Measurements from ENCODE around the gene PCF11. TPM values are rescaled to one million over a fixed set of nuclear protein-coding genes. Genes with fewer than 3 reads are reported as not detected.
A peak's percentile ranks its signal among the peaks of the same experiment; 100 is the strongest.

The PCF11 gene
- total RNA-seq, 2 experiments from 2014 or later = 80.1 to 98.8 TPM

DNA sequence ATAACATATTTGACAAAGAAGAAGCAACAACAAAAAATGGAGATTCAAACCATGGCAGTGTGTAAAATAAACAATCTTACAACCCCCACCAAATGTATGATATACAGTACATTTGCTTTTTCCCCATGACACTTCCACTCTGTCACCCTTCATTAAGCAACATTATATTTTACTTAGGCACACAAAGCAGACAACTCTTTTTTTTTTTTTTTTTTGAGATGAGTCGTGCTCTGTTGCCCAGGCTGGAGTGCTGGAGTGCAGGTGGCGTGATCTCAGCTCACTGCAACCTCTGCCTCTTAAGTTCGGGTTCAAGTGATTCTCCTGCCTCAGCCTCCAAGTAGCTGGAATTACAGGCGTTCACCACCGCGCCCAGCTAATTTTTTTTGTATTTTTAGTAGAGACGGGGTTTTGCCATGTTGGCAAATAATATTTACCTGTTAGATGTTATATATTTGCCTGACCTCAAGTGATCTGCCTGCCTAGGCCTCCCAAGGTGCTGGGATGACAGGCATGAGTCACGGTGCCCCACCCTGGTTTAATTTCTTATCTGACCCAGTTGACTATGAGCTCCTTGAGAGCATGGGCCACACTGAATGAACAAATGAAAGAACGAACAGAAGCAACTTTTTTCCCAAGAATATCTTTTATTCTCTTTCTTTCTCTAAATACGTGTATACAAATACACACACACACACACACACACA is 5.5 kb upstream of the PCF11 start:
- Histone ChIP-seq H3K4me1 (ENCODE audit: insufficient read depth, low read length, poor library complexity, severe bottlenecking) (peaks cover 52% of the 10 kb centered on the region), H3K27ac (ENCODE audit: low read depth, low read length, poor library complexity, severe bottlenecking) (peak overlapping the region; percentile 37), H3K9me2 (ENCODE audit: insufficient read depth, low read length) (no peaks in the 10 kb centered on the region), H3K79me2 (ENCODE audit: insufficient read depth, low read depth, low read length) (peaks cover 5% of the 10 kb centered on the region; the same call in 1 of the 2 replicates), H4K20me1 (ENCODE audit: insufficient read depth, low read length) (no peaks in the 10 kb centered on the region), H2AFZ (ENCODE audit: low read length) (peak overlapping the region; percentile 67; the same call in 1 of the 2 replicates), H3K4me3 (ENCODE audit: low read depth, low read length, poor library complexity, severe bottlenecking) (no peak overlapping the region), H3K36me3 (ENCODE audit: insufficient read depth, low read length) (no peaks in the 10 kb centered on the region), H3K4me2 (ENCODE audit: low read length) (peak overlapping the region; percentile 33), H3K9me3 (ENCODE audit: low read length) (peaks cover 4% of the 10 kb centered on the region; the same call in 1 of the 2 replicates)
- ChIA-PET CTCF (ENCODE audit: unreplicated experiment) (interaction anchor here (0.6 to 1.3 kb wide), 2 partner anchors 12 to 83 kb away, joined by 3 to 4 read pairs; no protein-coding TSS in a partner anchor), POLR2A (interaction anchor here (0.5 to 1.7 kb wide), 10 partner anchors 10 to 372 kb away, joined by 3 to 10 read pairs (median 4); partner anchors contain the start of gene RAB30)
- DNase-seq (ENCODE audit: low spot score) = peak; percentile 61
- no TSS peak for BruUV-seq (replicated peaks)
- TF ChIP-seq, protein P1, sequence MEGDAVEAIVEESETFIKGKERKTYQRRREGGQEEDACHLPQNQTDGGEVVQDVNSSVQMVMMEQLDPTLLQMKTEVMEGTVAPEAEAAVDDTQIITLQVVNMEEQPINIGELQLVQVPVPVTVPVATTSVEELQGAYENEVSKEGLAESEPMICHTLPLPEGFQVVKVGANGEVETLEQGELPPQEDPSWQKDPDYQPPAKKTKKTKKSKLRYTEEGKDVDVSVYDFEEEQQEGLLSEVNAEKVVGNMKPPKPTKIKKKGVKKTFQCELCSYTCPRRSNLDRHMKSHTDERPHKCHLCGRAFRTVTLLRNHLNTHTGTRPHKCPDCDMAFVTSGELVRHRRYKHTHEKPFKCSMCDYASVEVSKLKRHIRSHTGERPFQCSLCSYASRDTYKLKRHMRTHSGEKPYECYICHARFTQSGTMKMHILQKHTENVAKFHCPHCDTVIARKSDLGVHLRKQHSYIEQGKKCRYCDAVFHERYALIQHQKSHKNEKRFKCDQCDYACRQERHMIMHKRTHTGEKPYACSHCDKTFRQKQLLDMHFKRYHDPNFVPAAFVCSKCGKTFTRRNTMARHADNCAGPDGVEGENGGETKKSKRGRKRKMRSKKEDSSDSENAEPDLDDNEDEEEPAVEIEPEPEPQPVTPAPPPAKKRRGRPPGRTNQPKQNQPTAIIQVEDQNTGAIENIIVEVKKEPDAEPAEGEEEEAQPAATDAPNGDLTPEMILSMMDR (conservative IDR thresholded peaks at IDR 0.05; ENCODE audit: low read length) = no peak
- no peak for TF ChIP-seq EZH2phosphoT487 (IDR thresholded peaks at IDR 0.05; ENCODE audit: borderline replicate concordance, low read depth, low read length)
- intact Hi-C loops (cut with micrococcal nuclease; ENCODE audit: unreplicated experiment) = no loop called here

DNA sequence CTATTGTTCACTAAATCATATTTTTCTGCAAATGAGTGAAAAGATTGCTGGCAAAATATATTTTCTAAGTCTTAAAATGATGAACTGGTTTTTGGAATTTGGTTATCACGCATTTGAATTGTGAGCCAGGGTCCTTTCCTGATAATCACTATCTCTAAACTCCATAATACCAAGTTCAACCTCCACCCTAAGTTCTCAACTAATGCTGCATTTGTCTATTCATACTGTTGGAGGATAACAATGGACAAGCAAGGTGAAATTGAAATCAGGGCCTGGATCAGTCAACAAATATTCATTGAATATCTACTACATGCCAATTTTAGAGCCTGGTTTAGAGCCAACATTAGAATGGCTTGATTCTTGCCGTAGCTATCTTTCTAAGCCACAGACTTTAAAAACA is 4.7 kb upstream of the PCF11 start:
- ChIA-PET POLR2A (interaction anchor here (0.7 to 1.7 kb wide), 4 partner anchors 11 to 251 kb away, joined by 3 to 10 read pairs (median 3); partner anchors contain the start of gene RAB30), CTCF (ENCODE audit: unreplicated experiment) (interaction anchor here (0.6 kb wide), 1 partner anchor 13 kb away, joined by 3 read pairs; no protein-coding TSS in a partner anchor)
- H3K4me3 ChIP-seq (ENCODE audit: low read depth, low read length, poor library complexity, severe bottlenecking) = no peak overlapping the region
- H3K4me1 ChIP-seq (ENCODE audit: insufficient read depth, low read length, poor library complexity, severe bottlenecking) = peaks cover 52% of the 10 kb centered on the region
- no peak overlapping the region for H3K4me2 ChIP-seq (ENCODE audit: low read length)
- peak overlapping the region; percentile 31; the same call in 1 of the 2 replicates for H2AFZ ChIP-seq (ENCODE audit: low read length)
- no peak overlapping the region for H3K27ac ChIP-seq (ENCODE audit: low read depth, low read length, poor library complexity, severe bottlenecking)
- peaks cover 8% of the 10 kb centered on the region for H3K79me2 ChIP-seq (ENCODE audit: insufficient read depth, low read depth, low read length)
- no peak for DNase-seq (ENCODE audit: low spot score)
- no peaks in the 10 kb centered on the region for H3K9me2 ChIP-seq (ENCODE audit: insufficient read depth, low read length)
- no peak for TF ChIP-seq EZH2phosphoT487 (IDR thresholded peaks at IDR 0.05; ENCODE audit: borderline replicate concordance, low read depth, low read length)
- TF ChIP-seq, protein P1 (conservative IDR thresholded peaks at IDR 0.05; ENCODE audit: low read length) = no peak
- H3K9me3 ChIP-seq (ENCODE audit: low read length) = peaks cover 4% of the 10 kb centered on the region; the same call in 1 of the 2 replicates
- no peaks in the 10 kb centered on the region for H4K20me1 ChIP-seq (ENCODE audit: insufficient read depth, low read length)
- BruUV-seq (replicated peaks) = no TSS peak
- H3K36me3 ChIP-seq (ENCODE audit: insufficient read depth, low read length) = peaks cover under 1% of the 10 kb centered on the region
- intact Hi-C loops (cut with micrococcal nuclease; ENCODE audit: unreplicated experiment) = no loop called here
